Stimulated activated CD4-positive, alpha-beta T cell treated with anti-CD3 and anti-CD28 coated beads, TNF-alpha, amount 100 ng/mL, for 48 hours (primary cell): ENCODE results near the gene SORL1.

Source experiments
- DNase-seq, 3 donors: peaks; one replicate each; pipeline ENCODE4 v3.0.0-alpha.2; 2020; ENCODE audit warnings: low read depth in 3 of 3

The SORL1 gene

GRCh38 chr11:121426476-121427399 lies 25.4 kb upstream of the SORL1 start:
- no peak for DNase-seq

GRCh38 chr11:121427400-121427744 lies 24.7 kb upstream of the SORL1 start:
- no peak for DNase-seq

GRCh38 chr11:121429556-121429955 lies 22.6 kb upstream of the SORL1 start:
- no peak for DNase-seq

- no peak for DNase-seq
Measured at GRCh38 chr11:121431820-121432526, 20.1 kb upstream of the SORL1 start.

- no peak for DNase-seq
Measured at GRCh38 chr11:121435132-121435531, 17.0 kb upstream of the SORL1 start.

GRCh38 chr11:121435551-121436511 lies 16.3 kb upstream of the SORL1 start:
- no peak for DNase-seq

- no peak for DNase-seq
Measured at GRCh38 chr11:121437018-121437685, 15.0 kb upstream of the SORL1 start.

- DNase-seq = no peak
Measured at GRCh38 chr11:121437686-121438078, 14.4 kb upstream of the SORL1 start.

- no peak for DNase-seq
Measured at GRCh38 chr11:121439337-121439736, 12.8 kb upstream of the SORL1 start.

GRCh38 chr11:121439759-121440158 lies 12.4 kb upstream of the SORL1 start:
- no peak for DNase-seq

- no peak for DNase-seq
Measured at GRCh38 chr11:121441521-121441920, 10.6 kb upstream of the SORL1 start.

- DNase-seq = no peak
Measured at GRCh38 chr11:121443688-121444275, 8.3 kb upstream of the SORL1 start.

- DNase-seq = no peak
Measured at GRCh38 chr11:121444526-121444925, 7.6 kb upstream of the SORL1 start.

- no peak for DNase-seq
Measured at GRCh38 chr11:121445071-121445768, 6.9 kb upstream of the SORL1 start.

- DNase-seq = no peak
Measured at GRCh38 chr11:121446752-121447156, 5.4 kb upstream of the SORL1 start.

- no peak for DNase-seq
Measured at GRCh38 chr11:121448011-121448410, 4.1 kb upstream of the SORL1 start.

GRCh38 chr11:121448431-121448941 lies 3.6 kb upstream of the SORL1 start:
- DNase-seq = no peak

- no peak for DNase-seq
Measured at GRCh38 chr11:121449123-121449522, 3.0 kb upstream of the SORL1 start.

- no peak for DNase-seq
Measured at GRCh38 chr11:121449626-121450025, 2.5 kb upstream of the SORL1 start.

GRCh38 chr11:121450401-121450800 lies 1.7 kb upstream of the SORL1 start:
- DNase-seq = no peak
